Coronary artery (tissue), 2 donors: ENCODE measurements around the gene C14orf119.

ENCODE experiments used
- DNase-seq: peaks from one replicate; pipeline ENCODE4 v3.0.0-alpha.2; 2017; ENCODE audit warnings: low spot score
- H3K27ac ChIP-seq, 2 donors: fragments of 200-600 bp; sonication (generic); one replicate each; pipeline ENCODE4 v1.5.1; 2016 to 2019
- H3K4me3 ChIP-seq: fragments of 200-600 bp; sonication (generic); 2 replicates; pipeline ENCODE4 v1.5.1; 2016; ENCODE audit warnings: mild to moderate bottlenecking, moderate library complexity
- CTCF ChIP-seq: fragments of 200-600 bp; sonication (generic); IDR thresholded peaks from one replicate; pipeline ENCODE4 v1.5.1; 2019; ENCODE audit warnings: antibody characterized with exemption

Gene C14orf119

GRCh38 chr14:23056956-23057756, 38.1 kb upstream of the C14orf119 start, which contains the start of gene CDH24:
Gene CDH24 (minus strand): TSS chr14:23057520. CDS start chr14:23055733, 1,787 bp downstream.
- Histone ChIP-seq H3K27ac (peak within 1 kb of the TSS; percentile 33 to 85), H3K4me3 (peak within 1 kb of the TSS; percentile 82)
- TF ChIP-seq CTCF: no peak
- no peak for DNase-seq

- peak; percentile 96 for TF ChIP-seq CTCF
- peak overlapping the region; percentile 33 to 85 for H3K27ac ChIP-seq
- DNase-seq: peak; percentile 86
- H3K4me3 ChIP-seq: peak overlapping the region; percentile 82
These were observed 37.3 kb upstream of the C14orf119 start for GRCh38 chr14:23057757-23058653.

- no peak for DNase-seq
- no peak overlapping the region for H3K4me3 ChIP-seq
- no peak overlapping the region for H3K27ac ChIP-seq
- no peak for TF ChIP-seq CTCF
These were observed 36.4 kb upstream of the C14orf119 start for GRCh38 chr14:23058654-23059504.

GRCh38 chr14:23060536-23061260, 34.6 kb upstream of the C14orf119 start:
- Histone ChIP-seq H3K27ac (no peak overlapping the region), H3K4me3 (no peak overlapping the region)
- TF ChIP-seq CTCF: no peak
- peak; percentile 71 for DNase-seq

GRCh38 chr14:23062002-23062401, 33.3 kb upstream of the C14orf119 start:
- peak; percentile 82 for DNase-seq
- H3K27ac ChIP-seq: peak overlapping the region in 1 of 2 donors; percentile 49

More at GRCh38 chr14:23062002-23062401, 33.3 kb upstream of the C14orf119 start:
- H3K4me3 ChIP-seq: no peak overlapping the region
- TF ChIP-seq CTCF: no peak
